Measurements from ENCODE around the gene NRGN.

The NRGN gene

GRCh38 chr11:124768914-124769313 lies 29.2 kb downstream of the NRGN start:
- no peak for TF ChIP-seq RAD21 (IDR thresholded peaks at IDR 0.05; ENCODE audit: low read depth)
- no peak for TF ChIP-seq EGR1 (IDR thresholded peaks at IDR 0.05)
- no peak for TF ChIP-seq CREB1 (IDR thresholded peaks at IDR 0.05; ENCODE audit: low read depth)
- no peak for TF ChIP-seq CEBPB (IDR thresholded peaks at IDR 0.05)
- TF ChIP-seq FOXM1 (IDR thresholded peaks at IDR 0.05; ENCODE audit: borderline replicate concordance, low read depth) = no peak
- TF ChIP-seq TCF12 (IDR thresholded peaks at IDR 0.05; ENCODE audit: low read depth) = no peak
- TF ChIP-seq ZBTB7A (IDR thresholded peaks at IDR 0.05; ENCODE audit: low read depth) = no peak
- TF ChIP-seq USF1 (IDR thresholded peaks at IDR 0.05) = no peak
- no peak for TF ChIP-seq REST (IDR thresholded peaks at IDR 0.05; ENCODE audit: low read depth)
- no peak for TF ChIP-seq EP300 (IDR thresholded peaks at IDR 0.05; ENCODE audit: borderline replicate concordance)
- no peak for TF ChIP-seq TEAD4 (IDR thresholded peaks at IDR 0.05)
- no peak for TF ChIP-seq NFIC (IDR thresholded peaks at IDR 0.05)
- no peak for TF ChIP-seq TAF1 (IDR thresholded peaks at IDR 0.05; ENCODE audit: low read depth)
- no peak for TF ChIP-seq YY1 (IDR thresholded peaks at IDR 0.05; ENCODE audit: low read depth)
- no peak for TF ChIP-seq MAX (IDR thresholded peaks at IDR 0.05)

- TF ChIP-seq TCF12 (IDR thresholded peaks at IDR 0.05; ENCODE audit: low read depth) = no peak
- TF ChIP-seq EGR1 (IDR thresholded peaks at IDR 0.05) = no peak
- TF ChIP-seq CREB1 (IDR thresholded peaks at IDR 0.05; ENCODE audit: low read depth) = no peak
- TF ChIP-seq REST (IDR thresholded peaks at IDR 0.05; ENCODE audit: low read depth) = no peak
- TF ChIP-seq RAD21 (IDR thresholded peaks at IDR 0.05; ENCODE audit: low read depth) = no peak
- no peak for TF ChIP-seq CEBPB (IDR thresholded peaks at IDR 0.05)
- no peak for TF ChIP-seq USF1 (IDR thresholded peaks at IDR 0.05)
- no peak for TF ChIP-seq FOXM1 (IDR thresholded peaks at IDR 0.05; ENCODE audit: borderline replicate concordance, low read depth)
- TF ChIP-seq TAF1 (IDR thresholded peaks at IDR 0.05; ENCODE audit: low read depth) = no peak
- TF ChIP-seq MAX (IDR thresholded peaks at IDR 0.05) = no peak
- no peak for TF ChIP-seq NFIC (IDR thresholded peaks at IDR 0.05)
Measured at GRCh38 chr11:124769806-124770774, 30.3 kb downstream of the NRGN start.

GRCh38 chr11:124776865-124777645 lies 37.3 kb downstream of the NRGN start:
- TF ChIP-seq TCF12 (IDR thresholded peaks at IDR 0.05; ENCODE audit: low read depth) (no peak), USF1 (IDR thresholded peaks at IDR 0.05) (no peak), REST (IDR thresholded peaks at IDR 0.05; ENCODE audit: low read depth) (no peak), MAX (IDR thresholded peaks at IDR 0.05) (no peak), EGR1 (IDR thresholded peaks at IDR 0.05) (no peak), TAF1 (IDR thresholded peaks at IDR 0.05; ENCODE audit: low read depth) (no peak), CREB1 (IDR thresholded peaks at IDR 0.05; ENCODE audit: low read depth) (no peak), NFIC (IDR thresholded peaks at IDR 0.05) (no peak), CEBPB (IDR thresholded peaks at IDR 0.05) (no peak)
